ENCODE data around the gene ACOXL.

Gene ACOXL

DNA sequence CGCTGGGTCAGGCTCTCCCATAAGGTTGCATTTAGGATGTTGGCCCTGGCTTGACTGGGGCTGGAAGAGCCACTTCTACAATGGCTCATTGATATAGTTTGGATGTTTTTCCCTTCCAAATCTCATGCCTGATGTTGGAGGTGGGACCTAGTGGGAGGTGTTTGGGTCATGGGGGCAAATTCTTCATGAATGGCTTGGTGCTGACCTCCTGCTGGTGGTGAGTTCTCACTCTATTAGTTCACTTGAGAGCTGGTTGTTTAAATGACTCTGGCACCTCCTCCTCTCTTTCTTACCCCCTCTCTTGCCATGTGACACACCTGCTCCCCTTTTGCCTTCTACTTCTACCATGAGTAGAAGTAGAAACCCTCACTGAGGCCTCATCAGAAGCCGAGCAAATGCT is 20.5 kb downstream of the ACOXL start:
- no peak overlapping the region for H3K27ac Mint-ChIP-seq

DNA sequence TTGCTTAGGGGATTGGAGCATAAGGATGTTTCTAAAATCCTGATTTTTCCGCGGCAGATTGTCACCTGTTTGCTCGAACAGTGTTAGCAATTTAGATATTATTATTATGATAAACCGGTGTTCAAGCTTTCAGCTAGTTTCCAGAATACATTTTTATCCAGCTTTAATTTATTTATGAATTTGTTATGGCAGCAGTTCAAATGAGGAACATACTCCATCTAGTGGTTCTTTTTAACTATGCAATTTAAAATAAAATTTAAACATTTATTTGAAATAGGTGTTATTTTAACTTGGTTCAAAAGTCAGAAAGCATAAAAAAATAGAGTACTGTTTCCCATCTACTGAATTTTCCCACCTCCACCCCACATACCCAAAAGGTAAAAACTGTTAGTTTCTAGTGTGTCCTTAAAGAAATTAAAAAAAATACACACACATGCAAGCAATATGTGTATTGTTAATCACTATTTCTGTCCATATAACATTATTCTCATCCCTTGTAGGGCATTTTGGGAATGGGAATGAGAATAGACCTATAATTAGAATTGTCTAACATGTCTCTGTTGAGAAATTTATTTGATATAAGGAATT is 23.2 kb downstream of the ACOXL start:
- no peak for DNase-seq (ENCODE audit: low spot score)
- Mint-ChIP-seq H3K4me3 (no peak overlapping the region), H3K27ac (no peak overlapping the region), H3K4me1 (ENCODE audit: low read depth) (peaks cover 16% of the 10 kb centered on the region), H3K36me3 (ENCODE audit: low read depth) (no peaks in the 10 kb centered on the region), H3K27me3 (ENCODE audit: low read depth) (peaks cover 32% of the 10 kb centered on the region), H3K9me3 (peaks cover 12% of the 10 kb centered on the region)

More for the DNA sequence above, 20.5 kb downstream of the ACOXL start:
- Mint-ChIP-seq H3K36me3 (ENCODE audit: low read depth) (no peaks in the 10 kb centered on the region), H3K9me3 (no peaks in the 10 kb centered on the region), H3K4me1 (ENCODE audit: low read depth) (peaks cover 36% of the 10 kb centered on the region), H3K4me3 (no peak overlapping the region), H3K27me3 (ENCODE audit: low read depth) (peaks cover 15% of the 10 kb centered on the region)
- no peak for DNase-seq (ENCODE audit: low spot score)

DNA sequence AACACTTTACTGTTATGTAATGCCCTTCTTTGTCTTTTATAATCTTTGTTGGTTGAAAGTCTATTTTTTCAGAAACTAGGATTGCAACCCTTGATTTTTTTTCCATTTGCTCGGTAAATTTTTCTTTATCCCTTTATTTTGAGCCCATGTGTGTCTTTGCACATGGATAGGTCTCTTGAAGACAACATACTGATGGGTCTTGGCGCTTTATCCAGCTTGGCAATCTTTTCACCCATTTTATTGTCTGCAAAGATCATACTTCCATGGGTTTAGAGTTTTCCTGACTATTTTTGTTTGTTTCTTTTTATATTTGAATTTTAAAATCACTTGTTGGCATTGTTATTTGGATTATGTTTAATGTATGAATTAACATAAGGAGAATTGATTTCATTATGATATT is 27.0 kb downstream of the ACOXL start:
- H3K27ac Mint-ChIP-seq = no peak overlapping the region
- DNase-seq (ENCODE audit: low spot score) = no peak
- peaks cover 6% of the 10 kb centered on the region for H3K4me1 Mint-ChIP-seq (ENCODE audit: low read depth)

DNA sequence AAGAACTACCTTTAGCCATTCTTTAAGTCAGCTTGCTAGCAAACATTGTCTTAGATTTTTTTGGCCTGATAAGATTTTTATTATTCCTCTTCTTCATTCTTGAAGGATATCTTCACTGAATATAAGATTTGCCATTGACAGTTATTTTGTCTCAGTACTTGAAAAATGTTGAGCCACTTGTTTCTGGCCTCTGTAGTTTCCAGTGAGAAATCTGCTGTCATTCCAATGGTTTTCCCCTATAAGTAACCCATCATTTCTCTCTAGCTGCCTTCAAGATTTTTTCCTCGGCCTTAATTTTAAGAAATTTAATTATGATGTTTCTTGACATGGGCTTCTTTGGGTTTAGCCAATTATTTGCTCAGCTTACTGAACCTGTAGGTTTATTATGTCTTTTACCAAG is 32.6 kb downstream of the ACOXL start:
- no peak overlapping the region for H3K27ac Mint-ChIP-seq
- H3K4me3 Mint-ChIP-seq = no peak overlapping the region
- H3K9me3 Mint-ChIP-seq = no peaks in the 10 kb centered on the region
- DNase-seq (ENCODE audit: low spot score) = no peak
- H3K4me1 Mint-ChIP-seq (ENCODE audit: low read depth) = no peaks in the 10 kb centered on the region
- peaks cover 41% of the 10 kb centered on the region for H3K27me3 Mint-ChIP-seq (ENCODE audit: low read depth)
- H3K36me3 Mint-ChIP-seq (ENCODE audit: low read depth) = no peaks in the 10 kb centered on the region

More for the DNA sequence above, 27.0 kb downstream of the ACOXL start:
- Mint-ChIP-seq H3K27me3 (ENCODE audit: low read depth) (peaks cover 54% of the 10 kb centered on the region), H3K36me3 (ENCODE audit: low read depth) (no peaks in the 10 kb centered on the region), H3K4me3 (no peak overlapping the region), H3K9me3 (peaks cover 12% of the 10 kb centered on the region)

DNA sequence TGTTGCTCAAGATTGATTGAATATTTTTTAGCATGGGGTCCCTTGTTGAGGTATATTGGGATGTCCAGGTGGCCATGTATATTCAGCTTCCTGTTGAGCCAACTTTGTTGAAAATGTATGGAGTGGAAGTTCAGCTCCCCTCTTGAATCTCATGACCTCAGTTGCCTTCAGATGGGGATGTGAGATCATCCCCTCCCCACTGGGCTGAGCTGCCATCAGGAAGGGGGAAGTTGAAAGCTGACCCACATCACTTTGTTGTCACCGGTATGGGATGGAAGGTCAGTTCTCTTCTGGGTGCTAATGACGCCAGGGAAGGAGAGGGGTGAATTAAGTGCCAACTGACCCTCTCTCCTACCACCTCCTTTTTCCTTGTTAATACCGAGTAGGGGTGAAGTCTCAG is 33.9 kb downstream of the ACOXL start:
- H3K4me1 Mint-ChIP-seq (ENCODE audit: low read depth) = no peaks in the 10 kb centered on the region
- no peaks in the 10 kb centered on the region for H3K36me3 Mint-ChIP-seq (ENCODE audit: low read depth)
- H3K27me3 Mint-ChIP-seq (ENCODE audit: low read depth) = peaks cover 37% of the 10 kb centered on the region
- no peak overlapping the region for H3K4me3 Mint-ChIP-seq
- H3K9me3 Mint-ChIP-seq = no peaks in the 10 kb centered on the region
- H3K27ac Mint-ChIP-seq = no peak overlapping the region
- DNase-seq (ENCODE audit: low spot score) = no peak

DNA sequence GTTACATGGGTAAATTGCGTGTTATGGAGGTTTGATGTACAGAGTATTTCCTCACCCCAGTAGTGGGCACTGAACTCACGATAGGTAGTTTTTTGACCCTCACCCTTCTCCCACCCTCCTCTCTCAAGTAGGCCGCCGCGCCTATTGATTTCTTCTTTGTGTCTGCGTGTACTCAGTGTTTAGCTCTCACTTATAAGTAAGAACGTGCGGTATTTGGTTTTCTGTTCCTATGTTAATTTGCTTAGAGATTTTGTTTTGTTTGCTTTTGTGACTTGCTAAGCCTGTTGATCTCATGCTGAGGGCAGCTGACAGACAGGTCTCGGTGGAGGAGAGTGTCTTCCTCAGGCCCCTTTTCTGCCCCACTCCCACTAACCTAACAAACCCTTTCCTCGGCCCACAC is 36.2 kb downstream of the ACOXL start:
- no peak overlapping the region for H3K4me3 Mint-ChIP-seq
- H3K9me3 Mint-ChIP-seq = no peaks in the 10 kb centered on the region
- H3K36me3 Mint-ChIP-seq (ENCODE audit: low read depth) = no peaks in the 10 kb centered on the region
- no peaks in the 10 kb centered on the region for H3K4me1 Mint-ChIP-seq (ENCODE audit: low read depth)
- peaks cover 23% of the 10 kb centered on the region for H3K27me3 Mint-ChIP-seq (ENCODE audit: low read depth)
- no peak for DNase-seq (ENCODE audit: low spot score)
- no peak overlapping the region for H3K27ac Mint-ChIP-seq

DNA sequence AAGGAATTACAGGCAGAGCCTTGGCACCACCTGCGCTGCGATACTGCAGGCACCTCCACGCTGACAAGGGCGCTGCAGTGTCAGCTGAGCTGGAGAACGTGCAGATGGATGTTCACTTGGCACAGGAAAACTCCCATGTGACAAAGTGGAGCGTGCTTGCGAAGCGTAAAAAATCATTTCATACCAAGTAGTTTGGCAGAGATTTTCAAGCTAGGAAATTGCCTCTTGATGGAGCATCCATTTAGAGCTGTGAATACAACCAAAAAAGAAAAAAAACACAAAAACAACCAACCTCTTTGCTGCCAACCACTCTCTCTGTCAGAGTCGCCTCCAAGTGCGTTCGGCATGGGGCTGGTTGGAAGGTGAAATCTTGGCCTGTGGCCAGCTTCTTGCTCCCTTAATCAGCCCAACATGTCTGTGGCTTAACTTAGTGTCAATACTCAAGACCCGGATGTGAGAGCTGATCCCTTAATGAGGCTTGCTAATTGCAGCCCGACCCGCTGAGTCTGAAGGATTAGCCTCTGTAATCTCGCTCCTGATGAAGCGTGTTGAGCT is 38.1 kb downstream of the ACOXL start:
- Mint-ChIP-seq H3K4me1 (ENCODE audit: low read depth) (no peaks in the 10 kb centered on the region), H3K36me3 (ENCODE audit: low read depth) (no peaks in the 10 kb centered on the region)

DNA sequence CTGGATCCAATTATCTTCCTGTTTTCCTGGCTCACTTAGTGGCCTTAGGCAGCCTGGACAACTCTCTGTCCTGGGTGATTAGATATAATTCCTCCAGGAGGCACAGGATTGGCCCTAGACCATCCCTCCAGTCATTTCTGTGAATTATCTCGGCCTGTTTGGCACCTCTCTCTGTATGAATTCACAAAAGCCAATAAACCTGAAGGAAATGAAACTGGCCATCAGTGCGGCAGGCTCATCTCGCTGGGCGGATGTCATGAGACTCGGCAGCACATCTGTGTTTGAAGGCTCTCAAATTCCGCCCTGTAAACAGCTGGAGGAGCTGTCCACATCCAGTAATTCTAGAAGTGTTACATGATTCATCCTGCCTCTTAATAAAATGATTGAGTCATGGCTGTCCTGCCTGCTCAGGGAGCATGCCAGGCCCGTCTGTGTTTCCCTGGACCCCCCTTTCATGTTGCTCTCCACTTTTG is 38.6 kb downstream of the ACOXL start:
- Mint-ChIP-seq H3K4me3 (no peak overlapping the region), H3K4me1 (ENCODE audit: low read depth) (no peaks in the 10 kb centered on the region), H3K27me3 (ENCODE audit: low read depth) (peaks cover 16% of the 10 kb centered on the region), H3K9me3 (no peaks in the 10 kb centered on the region), H3K27ac (no peak overlapping the region), H3K36me3 (ENCODE audit: low read depth) (no peaks in the 10 kb centered on the region)
- DNase-seq (ENCODE audit: low spot score) = no peak

More for the DNA sequence above, 38.1 kb downstream of the ACOXL start:
- no peak overlapping the region for H3K4me3 Mint-ChIP-seq
- H3K27ac Mint-ChIP-seq = no peak overlapping the region
- H3K9me3 Mint-ChIP-seq = no peaks in the 10 kb centered on the region
- H3K27me3 Mint-ChIP-seq (ENCODE audit: low read depth) = peaks cover 16% of the 10 kb centered on the region
- no peak for DNase-seq (ENCODE audit: low spot score)

DNA sequence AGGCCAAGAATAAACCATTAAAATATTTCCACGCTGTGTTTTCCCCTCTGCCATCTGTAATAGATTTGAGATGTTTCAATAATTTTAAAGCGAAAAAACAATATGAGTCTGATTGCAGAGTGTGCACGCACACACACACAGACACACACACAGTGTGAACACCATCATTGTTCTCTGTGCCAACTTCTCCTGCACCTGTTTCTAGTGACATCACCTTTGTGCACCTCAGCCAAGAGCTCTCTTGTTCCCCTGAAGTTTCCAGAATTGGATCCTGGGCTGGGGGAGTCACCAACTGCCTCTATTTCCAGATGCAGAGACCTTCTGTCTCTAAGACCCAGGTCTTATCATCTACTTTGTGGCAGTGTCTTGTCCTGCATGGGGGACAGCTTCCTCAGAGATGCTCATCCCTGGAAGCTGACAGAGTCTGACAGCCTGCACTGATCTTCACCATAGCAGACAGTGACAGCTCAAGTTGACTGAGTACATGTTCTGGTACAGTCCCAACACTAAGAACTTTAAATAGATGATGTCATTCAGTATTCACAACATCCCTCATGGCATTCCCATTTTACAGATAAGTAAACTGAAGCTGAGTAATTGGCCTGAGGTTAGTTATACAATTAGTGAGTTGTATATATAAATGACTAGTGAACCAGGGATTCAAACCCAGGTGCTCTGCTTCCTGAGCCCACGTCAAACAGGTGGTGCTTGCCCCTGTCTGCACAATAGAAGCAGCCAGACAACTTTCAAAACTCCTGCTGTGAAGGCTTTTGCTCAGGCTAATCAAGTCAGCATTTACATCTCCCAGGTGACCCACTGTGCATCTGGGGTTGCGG is 39.4 kb downstream of the ACOXL start:
- Mint-ChIP-seq H3K27me3 (ENCODE audit: low read depth) (peaks cover 22% of the 10 kb centered on the region), H3K36me3 (ENCODE audit: low read depth) (no peaks in the 10 kb centered on the region)

DNA sequence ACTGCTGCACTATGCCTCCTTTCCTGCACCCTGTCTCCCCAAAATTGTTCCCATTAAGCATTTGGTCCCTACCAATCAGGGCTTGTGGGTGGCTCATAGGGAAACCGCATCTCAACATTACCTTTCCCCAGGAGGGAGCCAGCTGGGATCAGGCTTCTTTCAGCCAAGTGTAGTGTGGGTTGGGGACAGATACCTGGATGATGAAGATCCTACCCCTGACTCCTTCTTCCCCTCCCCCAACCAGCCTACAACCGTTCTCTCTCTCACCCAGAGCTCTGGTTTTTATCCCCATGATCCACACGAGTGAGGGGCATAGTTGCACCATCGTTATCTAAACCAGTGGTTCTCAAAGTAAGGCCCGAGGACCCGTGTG is 40.0 kb downstream of the ACOXL start:
- DNase-seq (ENCODE audit: low spot score) = no peak
- Mint-ChIP-seq H3K4me1 (ENCODE audit: low read depth) (no peaks in the 10 kb centered on the region), H3K4me3 (no peak overlapping the region), H3K36me3 (ENCODE audit: low read depth) (no peaks in the 10 kb centered on the region), H3K27ac (no peak overlapping the region), H3K9me3 (no peaks in the 10 kb centered on the region), H3K27me3 (ENCODE audit: low read depth) (peaks cover 25% of the 10 kb centered on the region)

More for the DNA sequence above, 39.4 kb downstream of the ACOXL start:
- H3K27ac Mint-ChIP-seq = no peak overlapping the region
- H3K9me3 Mint-ChIP-seq = no peaks in the 10 kb centered on the region
- H3K4me3 Mint-ChIP-seq = no peak overlapping the region
- DNase-seq (ENCODE audit: low spot score) = no peak
- H3K4me1 Mint-ChIP-seq (ENCODE audit: low read depth) = no peaks in the 10 kb centered on the region

DNA sequence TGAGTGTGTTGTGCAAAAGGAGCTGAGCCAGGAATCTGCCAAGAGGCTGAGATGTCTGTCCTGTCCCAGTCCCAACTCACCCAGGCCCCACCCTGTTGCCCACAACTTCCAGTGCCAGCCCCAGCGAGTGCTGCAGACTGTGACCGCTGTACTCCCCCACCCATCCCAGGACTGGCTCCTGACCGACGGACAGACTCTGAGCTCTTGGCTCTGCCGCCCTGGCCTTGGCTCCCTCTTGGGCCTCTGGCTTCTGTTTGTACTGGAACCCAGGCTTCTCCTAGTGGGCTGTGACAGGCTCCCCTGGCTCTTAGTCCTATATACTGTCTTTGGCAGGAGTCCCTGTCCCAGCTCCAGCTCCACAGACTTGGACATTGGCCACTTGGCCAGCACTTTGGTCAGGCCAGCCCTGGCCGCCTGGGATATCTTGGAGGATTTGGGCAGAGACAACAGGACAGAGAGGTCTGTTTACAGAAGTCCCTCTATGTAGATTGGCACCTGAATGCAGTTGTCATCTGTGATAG is 41.1 kb downstream of the ACOXL start:
- no peaks in the 10 kb centered on the region for H3K9me3 Mint-ChIP-seq
- DNase-seq (ENCODE audit: low spot score) = no peak
- H3K4me1 Mint-ChIP-seq (ENCODE audit: low read depth) = no peaks in the 10 kb centered on the region
- no peak overlapping the region for H3K27ac Mint-ChIP-seq
- H3K27me3 Mint-ChIP-seq (ENCODE audit: low read depth) = peaks cover 22% of the 10 kb centered on the region
- no peaks in the 10 kb centered on the region for H3K36me3 Mint-ChIP-seq (ENCODE audit: low read depth)
- H3K4me3 Mint-ChIP-seq = no peak overlapping the region

DNA sequence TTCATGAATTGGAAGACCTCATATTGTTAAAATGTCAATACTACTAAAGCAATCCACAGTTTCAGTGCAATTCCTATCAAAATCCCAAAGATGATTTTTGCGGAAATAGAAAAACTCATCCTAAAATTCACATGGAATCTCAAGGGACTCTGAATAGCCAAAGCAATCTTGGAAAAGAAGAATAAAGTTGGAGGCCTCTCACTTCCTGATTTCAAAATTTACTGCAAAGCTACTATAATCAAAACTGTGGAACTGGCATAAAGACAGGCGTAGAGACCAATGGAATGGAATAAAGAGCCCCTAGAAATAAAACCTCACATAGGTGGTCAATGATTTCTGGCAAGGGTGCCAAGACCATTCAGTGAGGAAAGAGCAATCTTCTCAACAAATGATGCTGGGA is 42.3 kb downstream of the ACOXL start:
- Mint-ChIP-seq H3K9me3 (no peaks in the 10 kb centered on the region), H3K27ac (no peak overlapping the region), H3K4me3 (no peak overlapping the region), H3K27me3 (ENCODE audit: low read depth) (peaks cover 23% of the 10 kb centered on the region), H3K4me1 (ENCODE audit: low read depth) (no peaks in the 10 kb centered on the region), H3K36me3 (ENCODE audit: low read depth) (no peaks in the 10 kb centered on the region)
- no peak for DNase-seq (ENCODE audit: low spot score)

DNA sequence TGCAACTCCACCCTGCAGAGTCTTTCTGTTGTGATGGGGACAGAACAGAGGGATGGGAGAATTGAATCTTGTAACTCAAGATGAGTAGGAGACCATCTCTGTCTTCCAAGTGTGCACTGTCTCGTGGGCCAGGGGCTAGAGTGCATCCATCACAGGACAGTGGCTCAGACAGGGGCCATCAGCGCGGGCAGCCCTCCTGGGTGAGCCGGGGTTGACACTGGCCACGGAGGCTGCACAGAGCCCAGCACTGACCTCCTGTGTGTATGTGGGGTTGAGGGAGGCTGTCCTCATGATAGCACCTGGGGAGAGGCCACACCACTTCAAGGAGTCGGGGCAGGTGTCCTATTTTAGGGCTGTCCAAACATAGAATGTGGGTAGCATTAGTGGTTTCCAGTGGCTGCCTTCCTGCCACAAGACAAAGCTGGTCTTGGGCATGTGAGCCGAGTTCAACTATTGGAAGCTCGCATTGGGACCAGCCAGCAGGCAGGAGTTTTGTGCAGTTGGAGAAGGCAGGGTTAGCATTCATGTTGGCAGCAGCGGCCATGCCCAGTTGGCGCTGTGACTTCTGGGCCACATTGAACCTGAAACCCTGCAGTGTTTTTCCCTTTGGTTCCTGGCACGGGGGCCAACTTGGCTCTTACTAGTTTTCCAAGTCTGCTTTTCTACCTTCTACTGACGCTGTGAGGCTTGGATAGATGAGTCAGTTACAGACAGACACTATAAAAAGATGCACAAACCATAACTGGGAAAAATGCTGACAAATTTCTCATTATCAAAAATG is 45.3 kb downstream of the ACOXL start:
- H3K36me3 Mint-ChIP-seq (ENCODE audit: low read depth) = no peaks in the 10 kb centered on the region
- no peak overlapping the region for H3K27ac Mint-ChIP-seq
- no peak for DNase-seq (ENCODE audit: low spot score)
- no peaks in the 10 kb centered on the region for H3K9me3 Mint-ChIP-seq
- no peak overlapping the region for H3K4me3 Mint-ChIP-seq
- H3K4me1 Mint-ChIP-seq (ENCODE audit: low read depth) = no peaks in the 10 kb centered on the region
- H3K27me3 Mint-ChIP-seq (ENCODE audit: low read depth) = peaks cover 33% of the 10 kb centered on the region

DNA sequence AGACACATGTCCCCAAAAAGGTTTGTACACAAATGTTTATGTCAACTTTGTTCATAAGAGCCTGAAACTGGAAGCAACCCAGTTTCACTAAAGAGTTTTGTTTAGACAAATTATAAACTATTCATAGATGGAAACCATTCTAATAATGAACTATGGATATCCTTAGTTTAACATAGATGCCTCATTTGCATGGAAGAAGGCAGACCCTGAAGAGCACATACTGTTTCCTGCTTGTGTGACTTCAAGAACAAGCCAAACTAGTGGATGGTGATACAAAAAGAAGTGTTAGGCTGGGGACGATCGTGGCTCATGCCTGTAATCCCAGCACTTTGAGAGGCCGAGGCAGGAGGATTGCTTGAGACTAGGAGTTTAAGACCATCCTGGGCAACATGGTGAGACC is 48.1 kb downstream of the ACOXL start:
- no peak for DNase-seq (ENCODE audit: low spot score)
- H3K27ac Mint-ChIP-seq = no peak overlapping the region
- no peaks in the 10 kb centered on the region for H3K9me3 Mint-ChIP-seq
- H3K27me3 Mint-ChIP-seq (ENCODE audit: low read depth) = peaks cover 37% of the 10 kb centered on the region
- H3K4me1 Mint-ChIP-seq (ENCODE audit: low read depth) = no peaks in the 10 kb centered on the region
- no peak overlapping the region for H3K4me3 Mint-ChIP-seq
- H3K36me3 Mint-ChIP-seq (ENCODE audit: low read depth) = no peaks in the 10 kb centered on the region
